Stomach (tissue), 9 donors: Measurements from ENCODE around the gene UBAC1. TPM values are rescaled to one million over a fixed set of nuclear protein-coding genes. Genes with fewer than 3 reads are reported as not detected.
"Not testable (repeated sequence)": the region's sequence is repeated elsewhere in the genome, so short reads cannot be mapped to it uniquely, and the experiment has no call there.

ENCODE experiments used
- DNase-seq, 2 donors: peaks; one replicate each; pipeline versions ENCODE4 v3.0.0 to v3.0.0-alpha.2; 2013 to 2019
- H3K27ac ChIP-seq, 5 donors: fragments of 200-600 bp in 4 of 5; sonication (generic) in 4 of 5; one replicate each; pipeline ENCODE4 v1.5.1; 2013 to 2019; ENCODE audit warnings: mild to moderate bottlenecking in 1 of 5, moderate library complexity in 1 of 5
- H3K27me3 ChIP-seq, 3 donors: fragments of 200-600 bp; sonication (generic); one replicate each; pipeline ENCODE4 v1.5.1; 2017 to 2019; ENCODE audit warnings: mixed run types in 1 of 3
- H3K36me3 ChIP-seq, 4 donors: fragments of 200-600 bp; sonication (generic); 1 replicate in 3 of 4; 2 replicates in 1 of 4; pipeline ENCODE4 v1.5.1; 2016 to 2019
- H3K4me1 ChIP-seq, 4 donors: fragments of 200-600 bp; sonication (generic); one replicate each; pipeline ENCODE4 v1.5.1; 2016 to 2019
- H3K4me3 ChIP-seq, 4 donors: fragments of 200-600 bp; sonication (generic) in 3 of 4; one replicate each; pipeline ENCODE4 v1.5.1; 2016 to 2019; ENCODE audit warnings: mild to moderate bottlenecking in 1 of 4
- H3K9me3 ChIP-seq, 4 donors: fragments of 200-600 bp; sonication (generic); one replicate each; pipeline ENCODE4 v1.5.1; 2016 to 2019
- EP300 ChIP-seq: sonication (generic); formaldehyde crosslinking; IDR thresholded peaks from one replicate; pipeline ENCODE4 v1.6.1; 2017; ENCODE audit warnings: antibody characterized with exemption
- POLR2A ChIP-seq, 4 donors: fragments of 450-650 bp; IDR thresholded peaks; one replicate each; pipeline ENCODE4 v1.6.1; 2016; ENCODE audit warnings: antibody characterized with exemption in 4 of 4, control low read depth in 2 of 4, mild to moderate bottlenecking in 1 of 4, moderate library complexity in 1 of 4
- POLR2AphosphoS5 ChIP-seq, 3 donors: sonication (generic); formaldehyde crosslinking; IDR thresholded peaks; one replicate each; pipeline ENCODE4 v1.6.1; 2016; ENCODE audit warnings: antibody characterized with exemption in 3 of 3
- WGBS, 5 donors: extraction: QIAGEN DNeasy Blood & Tissue Kit in 3 of 5; methylation state at CpG; one replicate each; pipeline versions ENCODE4 v1.1.5 to v1.1.7; 2013 to 2018; 5-methylcytosine and 5-hydroxymethylcytosine counted together
- intact Hi-C: fragments of 100-400 bp; cut with DNase I; formaldehyde crosslinking; loops from one replicate; pipeline ENCODE4 v1.15.1; 2023; ENCODE audit warnings: low total_unique reads
- polyA plus RNA-seq, 3 donors: library from polyadenylated mRNA; stranded (reverse); fragments of 200-250 nt; gene quantifications; one replicate each; pipeline ENCODE4 v1.2.3, GENCODE V29; 2013
- total RNA-seq, 5 donors: library from RNA; depleted of rRNA; stranded (reverse); fragments of >200 nt; gene quantifications; one replicate each; pipeline versions ENCODE4 v1.1.0 to v1.2.3, GENCODE V29; 2014 to 2016
- TF ChIP-seq, protein P1 (sequence below), 7 experiments: fragments of 450-650 bp in 4 of 7; fragments of 200-600 bp in 3 of 7; sonication (generic) in 3 of 7; IDR thresholded peaks; one replicate each; pipeline ENCODE4 v1.5.1; 2016 to 2019; ENCODE audit warnings: antibody characterized with exemption in 7 of 7, control low read depth in 2 of 7, mild to moderate bottlenecking in 1 of 7
- donor health status: healthy with polysubstance abuse.
- donor health status: Bipolar disorder and iron deficiency.
- donor health status: healthy.

The UBAC1 gene
- total and polyA plus RNA-seq, 8 donors, result 22.6 to 70.1 (median 42.6) TPM

DNA sequence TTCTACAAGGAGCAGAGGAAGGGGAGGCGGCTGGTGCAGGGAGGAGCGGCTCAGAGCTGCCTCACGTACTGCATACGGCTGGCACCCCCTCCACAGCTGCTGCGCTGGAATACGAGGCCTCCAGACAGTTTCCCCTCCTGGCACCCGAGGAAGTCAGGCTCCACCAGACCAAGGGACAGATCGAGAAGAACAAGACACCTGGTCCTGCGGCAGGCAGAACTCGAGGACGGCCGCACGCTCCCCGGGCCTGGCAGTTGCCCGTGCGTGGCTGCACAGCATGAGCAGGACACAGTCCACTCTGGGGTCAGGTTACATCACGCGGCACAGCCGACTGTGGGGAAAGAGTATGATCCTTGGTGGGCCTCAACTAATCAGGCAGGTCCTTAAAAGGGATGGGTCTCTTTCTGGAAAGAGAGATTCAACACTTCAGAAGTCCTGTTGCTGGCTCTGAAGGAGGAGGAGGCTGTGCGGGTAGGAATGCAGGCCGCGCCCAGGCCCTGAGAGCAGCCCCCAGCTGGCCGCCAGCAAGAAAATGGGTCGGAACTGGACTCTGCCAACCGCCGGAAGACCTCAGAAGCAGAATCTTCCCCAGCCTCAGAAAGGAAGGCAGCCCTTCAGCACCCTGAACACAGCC lies 11.6 kb downstream of the UBAC1 start:
- intact Hi-C loops, result no loop called here
- WGBS, 5 donors, result 86 to 94% (median 91%) methylated on average over 22 to 26 of the region's 26 CpGs
- Histone ChIP-seq H3K36me3 (peaks cover 78 to 100% (median 99%) of the 10 kb centered on the region in 4 donors), H3K27ac (no peak overlapping the region), H3K9me3 (no peaks in the 10 kb centered on the region), H3K27me3 (no peaks in the 10 kb centered on the region), H3K4me1 (no peaks in the 10 kb centered on the region), H3K4me3 (no peak overlapping the region)
- DNase-seq, result no peak
- TF ChIP-seq EP300 (no peak), POLR2AphosphoS5 (IDR thresholded peaks at IDR 0.05) (no peak), POLR2A (IDR thresholded peaks at IDR 0.05) (no peak)
- TF ChIP-seq, protein P1, sequence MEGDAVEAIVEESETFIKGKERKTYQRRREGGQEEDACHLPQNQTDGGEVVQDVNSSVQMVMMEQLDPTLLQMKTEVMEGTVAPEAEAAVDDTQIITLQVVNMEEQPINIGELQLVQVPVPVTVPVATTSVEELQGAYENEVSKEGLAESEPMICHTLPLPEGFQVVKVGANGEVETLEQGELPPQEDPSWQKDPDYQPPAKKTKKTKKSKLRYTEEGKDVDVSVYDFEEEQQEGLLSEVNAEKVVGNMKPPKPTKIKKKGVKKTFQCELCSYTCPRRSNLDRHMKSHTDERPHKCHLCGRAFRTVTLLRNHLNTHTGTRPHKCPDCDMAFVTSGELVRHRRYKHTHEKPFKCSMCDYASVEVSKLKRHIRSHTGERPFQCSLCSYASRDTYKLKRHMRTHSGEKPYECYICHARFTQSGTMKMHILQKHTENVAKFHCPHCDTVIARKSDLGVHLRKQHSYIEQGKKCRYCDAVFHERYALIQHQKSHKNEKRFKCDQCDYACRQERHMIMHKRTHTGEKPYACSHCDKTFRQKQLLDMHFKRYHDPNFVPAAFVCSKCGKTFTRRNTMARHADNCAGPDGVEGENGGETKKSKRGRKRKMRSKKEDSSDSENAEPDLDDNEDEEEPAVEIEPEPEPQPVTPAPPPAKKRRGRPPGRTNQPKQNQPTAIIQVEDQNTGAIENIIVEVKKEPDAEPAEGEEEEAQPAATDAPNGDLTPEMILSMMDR (IDR thresholded peaks at IDR 0.05), result no peak

DNA sequence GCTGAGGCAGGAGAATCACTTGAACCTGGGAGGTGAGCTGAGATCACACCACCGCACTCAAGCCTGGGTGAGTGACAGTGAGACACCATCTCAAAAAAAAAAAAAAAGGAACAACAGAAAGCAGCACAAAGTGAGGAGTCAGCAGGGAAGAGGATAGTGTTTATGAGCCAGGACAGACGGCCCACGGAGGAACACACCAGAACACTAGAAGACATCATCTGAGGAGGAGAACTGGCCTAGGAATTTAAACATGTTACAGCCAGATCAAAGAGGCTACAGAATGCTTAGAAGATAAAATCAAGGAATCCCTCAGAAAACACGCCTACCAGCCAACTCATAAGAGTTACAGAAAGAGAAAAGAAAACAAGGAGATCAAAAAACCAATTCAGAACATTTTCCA lies 12.2 kb downstream of the UBAC1 start:
- WGBS, 5 donors, result 91 to 96% (median 92%) methylated on average over 4 of the region's 4 CpGs
- Histone ChIP-seq H3K36me3 (peaks cover 85 to 100% (median 99%) of the 10 kb centered on the region in 4 donors), H3K9me3 (no peaks in the 10 kb centered on the region), H3K27ac (no peak overlapping the region), H3K4me3 (no peak overlapping the region), H3K27me3 (no peaks in the 10 kb centered on the region), H3K4me1 (no peaks in the 10 kb centered on the region)
- intact Hi-C loops, result no loop called here
- no peak for TF ChIP-seq POLR2A (IDR thresholded peaks at IDR 0.05)
- TF ChIP-seq EP300, result no peak
- TF ChIP-seq, protein P1 (IDR thresholded peaks at IDR 0.05), result no peak
- no peak for TF ChIP-seq POLR2AphosphoS5 (IDR thresholded peaks at IDR 0.05)
- DNase-seq, result no peak

DNA sequence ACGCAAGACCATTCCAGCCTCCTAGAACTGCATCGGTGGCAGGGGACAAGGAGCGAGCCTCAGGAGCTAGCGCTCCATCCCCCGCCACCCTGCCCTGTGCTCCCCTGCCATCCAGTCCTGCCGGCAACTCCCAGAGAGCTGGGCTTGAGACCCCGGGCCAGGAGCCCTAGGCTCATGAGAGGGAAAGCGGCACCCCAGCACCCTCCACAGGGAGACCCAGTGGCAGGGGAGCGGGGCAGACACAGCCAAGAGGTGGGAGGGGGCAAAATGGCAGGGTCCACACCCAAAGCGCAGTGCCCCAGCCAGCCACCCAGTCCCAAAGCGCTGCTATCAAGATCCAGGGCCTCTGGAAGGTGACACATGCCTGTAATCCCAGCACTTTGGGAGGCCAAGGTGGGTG lies 12.7 kb downstream of the UBAC1 start:
- WGBS, 5 donors, result 87 to 95% (median 93%) methylated on average over 5 to 11 of the region's 11 CpGs
- Histone ChIP-seq H3K27ac (no peak overlapping the region), H3K4me1 (no peaks in the 10 kb centered on the region), H3K27me3 (no peaks in the 10 kb centered on the region), H3K36me3 (peaks cover 86 to 100% (median 99%) of the 10 kb centered on the region in 4 donors), H3K9me3 (no peaks in the 10 kb centered on the region), H3K4me3 (no peak overlapping the region)
- intact Hi-C loops, result no loop called here
- TF ChIP-seq, protein P1 (IDR thresholded peaks at IDR 0.05), result no peak
- no peak for TF ChIP-seq POLR2A (IDR thresholded peaks at IDR 0.05)
- no peak for TF ChIP-seq POLR2AphosphoS5 (IDR thresholded peaks at IDR 0.05)
- TF ChIP-seq EP300, result no peak
- DNase-seq, result no peak

DNA sequence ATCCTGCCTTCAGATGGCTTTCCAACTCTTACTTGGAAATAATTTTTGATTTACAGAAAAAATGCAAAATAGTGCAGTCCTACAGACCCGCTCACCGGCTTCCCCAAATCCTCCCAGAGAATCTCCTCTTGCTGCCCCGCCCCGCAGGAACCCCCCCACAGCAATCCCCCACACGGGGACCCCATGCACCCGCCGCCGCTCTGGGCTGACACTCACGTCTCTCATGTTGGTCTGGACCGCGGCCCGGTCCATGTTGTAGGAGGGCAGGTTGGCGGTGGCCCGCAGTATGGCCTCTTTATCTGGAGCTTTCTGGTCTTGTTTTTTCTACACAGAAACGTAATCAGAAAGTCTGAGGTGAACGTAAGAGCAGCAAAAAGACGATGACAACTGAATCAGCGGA lies 13.6 kb downstream of the UBAC1 start:
- Histone ChIP-seq H3K27ac (no peak overlapping the region), H3K4me1 (no peaks in the 10 kb centered on the region), H3K36me3 (peaks cover 84 to 100% (median 99%) of the 10 kb centered on the region in 4 donors), H3K27me3 (no peaks in the 10 kb centered on the region), H3K4me3 (no peak overlapping the region), H3K9me3 (no peaks in the 10 kb centered on the region)
- WGBS, 5 donors, result 93 to 96% (median 94%) methylated on average over 18 of the region's 18 CpGs
- intact Hi-C loops, result no loop called here
- no peak for DNase-seq
- TF ChIP-seq POLR2A (IDR thresholded peaks at IDR 0.05) (no peak), EP300 (no peak), POLR2AphosphoS5 (IDR thresholded peaks at IDR 0.05) (no peak)
- TF ChIP-seq, protein P1 (IDR thresholded peaks at IDR 0.05), result no peak

DNA sequence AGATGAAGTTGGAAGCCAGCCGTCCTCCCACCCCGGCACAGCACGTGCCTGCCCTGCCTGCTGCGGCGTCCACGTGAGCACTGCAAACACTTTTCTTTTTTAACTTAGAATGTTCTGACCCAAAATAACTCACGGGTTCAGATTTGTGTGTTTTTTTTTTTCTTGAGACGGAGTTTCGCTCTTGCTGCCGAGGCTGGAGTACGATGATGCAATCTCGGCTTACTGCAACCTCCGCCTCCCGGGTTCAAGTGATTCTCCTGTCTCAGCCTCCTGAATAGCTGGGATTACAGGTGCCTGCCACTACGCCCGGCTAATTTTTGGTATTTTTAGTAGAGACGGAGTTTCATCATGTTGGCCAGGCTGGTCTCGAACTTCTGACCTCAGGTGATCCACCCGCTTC lies 14.1 kb downstream of the UBAC1 start:
- H3K4me1 ChIP-seq, intact Hi-C loops, H3K9me3 ChIP-seq, H3K27me3 ChIP-seq, H3K4me3 ChIP-seq, DNase-seq, H3K27ac ChIP-seq: not testable (repeated sequence)
- 94 to 97% (median 95%) methylated on average over 19 of the region's 19 CpGs for WGBS, 5 donors
- H3K36me3 ChIP-seq, result peaks cover 81 to 100% (median 99%) of the 10 kb centered on the region in 4 donors
